Lower lobe of right lung (tissue), 2 donors: ENCODE data around the gene BRI3BP. TPM values are rescaled to one million over a fixed set of nuclear protein-coding genes. Genes with fewer than 3 reads are reported as not detected.

Source experiments
- ATAC-seq, 2 donors: fragments of 200-7000 bp; cut with Tn5 transposase; one replicate each; pipeline ENCODE4 v1.9.1; 2020 to 2022; ENCODE audit warnings: mild to moderate bottlenecking in 2 of 2, moderate library complexity in 2 of 2
- DNase-seq: peaks from one replicate; pipeline ENCODE4 v3.0.0-alpha.2; 2020
- H3K27ac ChIP-seq: fragments of 200-600 bp; one replicate; pipeline ENCODE4 v1.8.0; 2022
- H3K27me3 ChIP-seq: fragments of 200-600 bp; one replicate; pipeline ENCODE4 v1.8.0; 2022; ENCODE audit warnings: low read depth
- H3K36me3 ChIP-seq: fragments of 200-600 bp; one replicate; pipeline ENCODE4 v1.8.0; 2022; ENCODE audit warnings: mild to moderate bottlenecking
- H3K4me1 ChIP-seq: fragments of 200-600 bp; one replicate; pipeline ENCODE4 v1.8.0; 2022
- H3K4me3 ChIP-seq: fragments of 200-600 bp; one replicate; pipeline ENCODE4 v1.8.0; 2022; ENCODE audit warnings: mild to moderate bottlenecking
- H3K9me3 ChIP-seq: fragments of 200-600 bp; one replicate; pipeline ENCODE4 v1.8.0; 2022
- intact Hi-C: fragments of 100-400 bp; cut with DNase I; formaldehyde crosslinking; loops from one replicate; pipeline ENCODE4 v1.11.0; 2022
- total RNA-seq: library from RNA; stranded (reverse); fragmentation: NEBNext Ultra II Directional; extraction: Animal tissue kit (Norgen Biotek cat#: 25700); gene quantifications from one replicate; pipeline ENCODE4 v1.2.1, GENCODE V29; 2021
- TF ChIP-seq, protein P1 (sequence below): fragments of 200-600 bp; IDR thresholded peaks from one replicate; pipeline ENCODE4 v1.8.0; 2022; ENCODE audit warnings: antibody characterized with exemption, mild to moderate bottlenecking
- donor health status: DM: no; HTN: yes; CAD: no; lungs with severe emphysema.

BRI3BP gene
- total RNA-seq, 1 donor from 2014 or later: 7.3 TPM

- TF ChIP-seq, protein P1, sequence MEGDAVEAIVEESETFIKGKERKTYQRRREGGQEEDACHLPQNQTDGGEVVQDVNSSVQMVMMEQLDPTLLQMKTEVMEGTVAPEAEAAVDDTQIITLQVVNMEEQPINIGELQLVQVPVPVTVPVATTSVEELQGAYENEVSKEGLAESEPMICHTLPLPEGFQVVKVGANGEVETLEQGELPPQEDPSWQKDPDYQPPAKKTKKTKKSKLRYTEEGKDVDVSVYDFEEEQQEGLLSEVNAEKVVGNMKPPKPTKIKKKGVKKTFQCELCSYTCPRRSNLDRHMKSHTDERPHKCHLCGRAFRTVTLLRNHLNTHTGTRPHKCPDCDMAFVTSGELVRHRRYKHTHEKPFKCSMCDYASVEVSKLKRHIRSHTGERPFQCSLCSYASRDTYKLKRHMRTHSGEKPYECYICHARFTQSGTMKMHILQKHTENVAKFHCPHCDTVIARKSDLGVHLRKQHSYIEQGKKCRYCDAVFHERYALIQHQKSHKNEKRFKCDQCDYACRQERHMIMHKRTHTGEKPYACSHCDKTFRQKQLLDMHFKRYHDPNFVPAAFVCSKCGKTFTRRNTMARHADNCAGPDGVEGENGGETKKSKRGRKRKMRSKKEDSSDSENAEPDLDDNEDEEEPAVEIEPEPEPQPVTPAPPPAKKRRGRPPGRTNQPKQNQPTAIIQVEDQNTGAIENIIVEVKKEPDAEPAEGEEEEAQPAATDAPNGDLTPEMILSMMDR: no peak
- DNase-seq: no peak
- intact Hi-C loops: no loop called here
Measured at GRCh38 chr12:125064492-125064891, 71.0 kb downstream of the BRI3BP start.

DNA sequence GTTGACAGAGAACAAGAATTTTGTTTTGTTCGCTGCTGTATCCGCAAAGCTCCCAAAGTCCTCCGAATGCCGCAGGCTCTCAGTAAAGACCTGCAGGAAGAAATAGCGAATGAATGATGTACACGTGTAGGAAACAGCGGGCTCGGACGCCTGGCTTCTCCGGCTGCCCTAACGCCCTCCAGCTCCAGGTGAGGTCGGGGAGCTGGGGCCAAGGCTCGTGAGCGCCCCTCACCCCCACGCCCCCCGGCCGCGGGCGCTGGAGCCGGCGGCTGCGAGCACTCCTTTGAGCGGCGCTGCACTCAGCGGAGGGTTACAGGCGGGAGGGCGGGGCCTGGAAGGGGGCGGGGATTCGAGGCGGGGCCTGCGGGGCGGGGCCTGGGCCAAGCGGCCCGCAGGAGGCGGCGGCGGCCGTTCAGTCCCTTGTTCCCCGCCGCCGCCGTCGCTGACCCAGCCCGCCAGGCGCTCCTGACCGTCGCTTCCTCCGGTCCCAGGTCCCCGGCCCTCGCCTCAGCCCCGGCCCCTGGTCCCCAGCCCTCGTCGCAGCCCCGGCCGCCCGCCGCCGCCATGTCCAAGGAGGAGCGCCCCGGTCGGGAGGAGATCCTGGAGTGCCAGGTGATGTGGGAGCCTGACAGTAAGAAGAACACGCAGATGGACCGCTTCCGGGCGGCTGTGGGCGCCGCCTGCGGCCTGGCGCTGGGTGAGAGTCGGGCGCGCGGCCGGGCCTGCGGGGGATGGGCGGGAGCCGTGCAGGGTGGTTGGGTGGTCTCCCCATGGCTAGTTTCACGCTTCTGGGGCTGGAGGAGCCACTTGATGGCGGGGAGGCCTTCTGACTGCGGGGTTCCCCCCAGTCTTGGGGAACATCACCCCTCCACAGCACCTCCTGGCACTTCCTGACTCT, 71.8 kb downstream of the BRI3BP start, which contains the start of gene AACS:
AACS (plus strand) TSS at position 415 of the 898 bp plus-strand sequence; CDS start at position 565, 150 bp downstream.
- H3K27me3 ChIP-seq: no peaks in the 10 kb centered on the region
- H3K36me3 ChIP-seq: no peaks in the 10 kb centered on the region
- ATAC-seq: peak; percentile 97 to 99
- H3K9me3 ChIP-seq: no peaks in the 10 kb centered on the region
- H3K27ac ChIP-seq: peak within 1 kb of the TSS; percentile 72
- intact Hi-C loops: no loop called here
- TF ChIP-seq, protein P1: no peak
- peak; percentile 83 for DNase-seq
- H3K4me3 ChIP-seq: peak within 1 kb of the TSS; percentile 83
- peaks cover 15% of the 10 kb centered on the region for H3K4me1 ChIP-seq

More at GRCh38 chr12:125064492-125064891, 71.0 kb downstream of the BRI3BP start:
- Histone ChIP-seq H3K4me3 (peak overlapping the region; percentile 83), H3K4me1 (peaks cover 15% of the 10 kb centered on the region), H3K36me3 (no peaks in the 10 kb centered on the region), H3K27ac (no peak overlapping the region), H3K9me3 (no peaks in the 10 kb centered on the region), H3K27me3 (no peaks in the 10 kb centered on the region)
- ATAC-seq: no peak

- H3K9me3 ChIP-seq: no peaks in the 10 kb centered on the region
- DNase-seq (no peak), ATAC-seq (peak; percentile 2 to 11)
- H3K27me3 ChIP-seq: no peaks in the 10 kb centered on the region
- TF ChIP-seq, protein P1: no peak
- H3K36me3 ChIP-seq: no peaks in the 10 kb centered on the region
- peak overlapping the region; percentile 83 for H3K4me3 ChIP-seq
- H3K27ac ChIP-seq: peak overlapping the region; percentile 72
- intact Hi-C loops: no loop called here
- H3K4me1 ChIP-seq: peaks cover 15% of the 10 kb centered on the region
Measured at GRCh38 chr12:125065919-125066570, 72.6 kb downstream of the BRI3BP start.

DNA sequence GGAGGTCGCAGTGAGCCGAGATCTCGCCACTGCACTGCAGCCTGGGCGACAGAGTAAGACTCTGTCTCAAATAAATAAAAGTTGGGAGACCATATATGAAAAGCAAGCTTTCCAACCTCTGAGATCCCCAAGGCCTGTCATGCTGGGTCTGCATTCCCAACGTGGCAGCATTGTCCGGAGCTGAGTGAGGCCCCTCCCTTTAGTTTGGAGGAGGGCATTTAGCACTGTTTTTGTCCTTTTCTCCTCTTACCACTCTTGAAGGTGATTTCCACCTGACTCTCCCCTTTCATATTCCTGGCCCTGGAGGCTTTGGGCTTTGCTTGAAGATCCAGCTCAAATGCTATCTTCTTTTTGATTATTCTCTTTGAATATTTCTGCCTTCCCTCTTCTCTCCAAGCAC, 74.9 kb downstream of the BRI3BP start:
- intact Hi-C loops: no loop called here
- TF ChIP-seq, protein P1: no peak
- Histone ChIP-seq H3K27ac (no peak overlapping the region), H3K9me3 (no peaks in the 10 kb centered on the region), H3K4me1 (peaks cover 15% of the 10 kb centered on the region), H3K4me3 (no peak overlapping the region), H3K36me3 (no peaks in the 10 kb centered on the region), H3K27me3 (no peaks in the 10 kb centered on the region)
- no peak for DNase-seq
- ATAC-seq: no peak

DNA sequence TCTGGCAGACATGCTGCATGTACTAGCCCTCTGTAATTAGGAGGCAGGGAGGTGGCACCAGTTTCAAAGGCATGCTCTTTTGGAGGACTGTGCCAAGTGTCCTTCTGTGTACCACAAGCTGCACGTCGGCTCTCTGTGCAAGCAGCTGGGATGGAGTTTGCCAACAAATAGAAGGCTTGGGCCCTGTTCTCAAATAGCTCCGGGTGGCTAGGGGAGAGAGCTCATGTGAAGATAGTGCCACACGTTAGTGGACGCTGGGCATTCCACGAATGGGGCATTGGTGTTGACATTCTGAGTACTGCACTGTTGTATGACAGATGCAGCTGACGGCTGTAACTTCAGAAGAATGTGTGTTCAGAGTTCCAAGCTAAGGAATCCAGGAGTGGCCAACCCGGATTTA, 76.2 kb downstream of the BRI3BP start:
- H3K27ac ChIP-seq: no peak overlapping the region
- H3K9me3 ChIP-seq: no peaks in the 10 kb centered on the region
- no peaks in the 10 kb centered on the region for H3K36me3 ChIP-seq
- H3K27me3 ChIP-seq: no peaks in the 10 kb centered on the region
- DNase-seq: no peak
- H3K4me1 ChIP-seq: peaks cover 10% of the 10 kb centered on the region
- no peak for ATAC-seq
- TF ChIP-seq, protein P1: no peak
- no peak overlapping the region for H3K4me3 ChIP-seq
- intact Hi-C loops: no loop called here
